Mesenchymal stem cell (in vitro differentiated cells and primary cell): Measurements from ENCODE around the gene PARM1.

ENCODE experiments used
- DNase-seq: peaks from one replicate; pipeline ENCODE4 v3.0.0-alpha.2; 2013
- H2AFZ ChIP-seq: one replicate; pipeline ENCODE4 v1.6.1; 2013; ENCODE audit warnings: low read depth, mild to moderate bottlenecking, control low read depth, inconsistent platforms, low read length, moderate library complexity
- H2AK5ac ChIP-seq: 2 replicates; pipeline ENCODE4 v1.6.1; 2013; ENCODE audit warnings: low read length, moderate library complexity, mild to moderate bottlenecking, inconsistent platforms; ENCODE audit not compliant: severe bottlenecking
- H2BK120ac ChIP-seq: one replicate; pipeline ENCODE4 v1.6.1; 2013; ENCODE audit warnings: low read depth, mild to moderate bottlenecking, inconsistent platforms, low read length, moderate library complexity
- H2BK12ac ChIP-seq, 2 experiments: one replicate each; pipeline ENCODE4 v1.6.1; 2013; ENCODE audit warnings: inconsistent platforms in 2 of 2, low read length in 2 of 2, mild to moderate bottlenecking in 2 of 2, moderate library complexity in 2 of 2, control low read depth in 1 of 2
- H2BK15ac ChIP-seq: one replicate; pipeline ENCODE4 v1.6.1; 2013; ENCODE audit warnings: mild to moderate bottlenecking, low read depth, inconsistent platforms; ENCODE audit not compliant: poor library complexity, severe bottlenecking
- H2BK5ac ChIP-seq: 2 replicates; pipeline ENCODE4 v1.6.1; 2013; ENCODE audit warnings: low read depth, mild to moderate bottlenecking, low read length, control low read depth, inconsistent platforms; ENCODE audit not compliant: poor library complexity, severe bottlenecking
- H3K14ac ChIP-seq, 2 experiments: one replicate each; pipeline ENCODE4 v1.6.1; 2013; ENCODE audit warnings: inconsistent platforms in 2 of 2, low read length in 2 of 2, control low read depth in 1 of 2, mild to moderate bottlenecking in 1 of 2, moderate library complexity in 1 of 2
- H3K18ac ChIP-seq, 2 experiments: one replicate each; pipeline ENCODE4 v1.6.1; 2013; ENCODE audit warnings: inconsistent platforms in 2 of 2, low read length in 2 of 2, control low read depth in 1 of 2, low read depth in 1 of 2, mild to moderate bottlenecking in 1 of 2
- H3K23ac ChIP-seq, 2 experiments: one replicate each; pipeline ENCODE4 v1.6.1; 2013; ENCODE audit warnings: inconsistent platforms in 2 of 2, low read length in 2 of 2, mild to moderate bottlenecking in 2 of 2, moderate library complexity in 2 of 2, control low read depth in 1 of 2
- H3K27ac ChIP-seq: 2 replicates; pipeline ENCODE4 v1.5.1; 2013; ENCODE audit warnings: mild to moderate bottlenecking, moderate library complexity, low read length, control low read depth, inconsistent platforms; ENCODE audit not compliant: poor library complexity, severe bottlenecking
- H3K27me3 ChIP-seq, 2 experiments: 2 replicates each; pipeline versions ENCODE4 v1.6.1 to v1.7.0; 2013; ENCODE audit warnings: low read length in 2 of 2, mild to moderate bottlenecking in 2 of 2, moderate library complexity in 2 of 2, control low read depth in 1 of 2, inconsistent platforms in 1 of 2; ENCODE audit not compliant: control insufficient read depth in 1 of 2, insufficient read depth in 1 of 2
- H3K36me3 ChIP-seq, 2 experiments: 2 replicates each; pipeline versions ENCODE4 v1.6.1 to v1.7.0; 2013; ENCODE audit warnings: low read length in 2 of 2, control low read depth in 1 of 2, inconsistent platforms in 1 of 2, low read depth in 1 of 2, mild to moderate bottlenecking in 1 of 2; ENCODE audit not compliant: insufficient read depth in 2 of 2, control insufficient read depth in 1 of 2
- H3K4ac ChIP-seq, 2 experiments: one replicate each; pipeline ENCODE4 v1.6.1; 2013; ENCODE audit warnings: inconsistent platforms in 2 of 2, low read length in 2 of 2, mild to moderate bottlenecking in 2 of 2, moderate library complexity in 2 of 2, control low read depth in 1 of 2, low read depth in 1 of 2
- H3K4me1 ChIP-seq: 2 replicates; pipeline ENCODE4 v1.6.1; 2013; ENCODE audit warnings: low read depth, low read length, control low read depth; ENCODE audit not compliant: control insufficient read depth, insufficient read depth
- H3K4me2 ChIP-seq: 2 replicates; pipeline ENCODE4 v1.6.1; 2013; ENCODE audit warnings: low read length, mild to moderate bottlenecking, inconsistent platforms; ENCODE audit not compliant: poor library complexity, severe bottlenecking
- H3K4me3 ChIP-seq, 2 experiments: 2 replicates each; pipeline versions ENCODE4 v1.5.1 to v1.7.0; 2013; ENCODE audit warnings: low read length in 2 of 2, mild to moderate bottlenecking in 2 of 2, control low read depth in 1 of 2, low read depth in 1 of 2; ENCODE audit not compliant: insufficient read depth in 1 of 2
- H3K79me1 ChIP-seq: replicated peaks from 2 replicates; pipeline ENCODE4 v1.6.1; 2013; ENCODE audit warnings: mild to moderate bottlenecking, control low read depth, low read length, inconsistent platforms; ENCODE audit not compliant: poor library complexity, severe bottlenecking
- H3K9ac ChIP-seq: 2 replicates; pipeline ENCODE4 v1.7.0; 2013; ENCODE audit warnings: mild to moderate bottlenecking, low read length, moderate library complexity
- H3K9me3 ChIP-seq: 2 replicates; pipeline ENCODE4 v1.7.0; 2013; ENCODE audit warnings: mild to moderate bottlenecking, low read length; ENCODE audit not compliant: control insufficient read depth
- H4K8ac ChIP-seq: one replicate; pipeline ENCODE4 v1.6.1; 2013; ENCODE audit warnings: inconsistent platforms, mild to moderate bottlenecking, low read length, moderate library complexity
- H4K91ac ChIP-seq: one replicate; pipeline ENCODE4 v1.6.1; 2013; ENCODE audit warnings: mild to moderate bottlenecking, low read length, inconsistent platforms
- WGBS: methylation state at CpG from one replicate; pipeline ENCODE4 v1.1.7; 2013; ENCODE audit warnings: mixed read lengths; 5-methylcytosine and 5-hydroxymethylcytosine counted together

The PARM1 gene

GRCh38 chr4:74961230-74961629 is 28.3 kb downstream of the PARM1 start:
- no peak overlapping the region for H2AK5ac ChIP-seq
- no peak overlapping the region for H3K4ac ChIP-seq
- no peak overlapping the region for H3K27ac ChIP-seq
- H3K18ac ChIP-seq: no peak overlapping the region
- H3K27me3 ChIP-seq: no peaks in the 10 kb centered on the region
- DNase-seq: no peak
- H4K91ac ChIP-seq: no peak overlapping the region
- H4K8ac ChIP-seq: no peak overlapping the region
- no peak overlapping the region for H3K14ac ChIP-seq
- no peaks in the 10 kb centered on the region for H3K79me1 ChIP-seq
- no peak overlapping the region for H3K4me3 ChIP-seq
- no peak overlapping the region for H3K4me2 ChIP-seq
- H3K9me3 ChIP-seq: peaks cover 10% of the 10 kb centered on the region
- H2BK120ac ChIP-seq: no peak overlapping the region
- H3K9ac ChIP-seq: no peak overlapping the region
- H3K23ac ChIP-seq: no peak overlapping the region
- no peak overlapping the region for H2BK12ac ChIP-seq
- no peak overlapping the region for H2BK5ac ChIP-seq
- H3K4me1 ChIP-seq: no peaks in the 10 kb centered on the region
- WGBS: 100% methylated on average over 2 of the region's 2 CpGs
- H3K36me3 ChIP-seq: no peaks in the 10 kb centered on the region
- no peak overlapping the region for H2BK15ac ChIP-seq
- no peak overlapping the region for H2AFZ ChIP-seq

- Histone ChIP-seq H3K9me3 (peaks cover 10% of the 10 kb centered on the region), H3K4me2 (no peak overlapping the region), H2BK15ac (no peak overlapping the region), H3K23ac (no peak overlapping the region), H3K14ac (no peak overlapping the region), H3K9ac (no peak overlapping the region), H2BK12ac (no peak overlapping the region), H3K4me1 (no peaks in the 10 kb centered on the region), H3K4me3 (no peak overlapping the region), H3K4ac (no peak overlapping the region), H3K18ac (no peak overlapping the region), H3K79me1 (no peaks in the 10 kb centered on the region), H4K8ac (no peak overlapping the region), H2AFZ (no peak overlapping the region), H3K36me3 (no peaks in the 10 kb centered on the region), H4K91ac (no peak overlapping the region), H3K27ac (no peak overlapping the region), H2BK120ac (no peak overlapping the region), H2AK5ac (no peak overlapping the region), H2BK5ac (no peak overlapping the region), H3K27me3 (no peaks in the 10 kb centered on the region)
- no peak for DNase-seq
These were observed 29.7 kb downstream of the PARM1 start for GRCh38 chr4:74962584-74962983.

- Histone ChIP-seq H2BK15ac (no peak overlapping the region), H3K4me2 (no peak overlapping the region), H2BK12ac (no peak overlapping the region), H3K4me1 (no peaks in the 10 kb centered on the region), H2BK5ac (no peak overlapping the region), H3K23ac (no peak overlapping the region), H3K4ac (no peak overlapping the region), H3K18ac (no peak overlapping the region), H3K14ac (no peak overlapping the region), H4K8ac (no peak overlapping the region), H3K4me3 (no peak overlapping the region), H3K79me1 (no peaks in the 10 kb centered on the region), H3K9ac (no peak overlapping the region), H2BK120ac (no peak overlapping the region), H2AFZ (no peak overlapping the region), H4K91ac (no peak overlapping the region), H3K27ac (no peak overlapping the region), H3K36me3 (no peaks in the 10 kb centered on the region), H2AK5ac (no peak overlapping the region), H3K9me3 (peaks cover 10% of the 10 kb centered on the region), H3K27me3 (no peaks in the 10 kb centered on the region)
- 76% methylated on average over 2 of the region's 2 CpGs for WGBS
- no peak for DNase-seq
These were observed 31.4 kb downstream of the PARM1 start for GRCh38 chr4:74964311-74964710.

- Histone ChIP-seq H3K9me3 (no peaks in the 10 kb centered on the region), H2BK5ac (no peak overlapping the region), H3K4me3 (no peak overlapping the region), H4K91ac (no peak overlapping the region), H3K14ac (no peak overlapping the region), H3K4me1 (no peaks in the 10 kb centered on the region), H2AK5ac (no peak overlapping the region), H3K79me1 (no peaks in the 10 kb centered on the region), H2BK12ac (no peak overlapping the region), H3K4ac (no peak overlapping the region), H2BK120ac (no peak overlapping the region), H2AFZ (no peak overlapping the region), H3K36me3 (no peaks in the 10 kb centered on the region), H3K27me3 (no peaks in the 10 kb centered on the region), H3K23ac (no peak overlapping the region), H2BK15ac (no peak overlapping the region), H3K9ac (no peak overlapping the region), H3K27ac (no peak overlapping the region), H3K18ac (no peak overlapping the region), H3K4me2 (no peak overlapping the region), H4K8ac (no peak overlapping the region)
- WGBS: 100% methylated on average over 1 of the region's 3 CpGs
- no peak for DNase-seq
These were observed 34.4 kb downstream of the PARM1 start for GRCh38 chr4:74967324-74967723.
